WTC11 (cell line): ENCODE data around the gene NPY2R. TPM values are rescaled to one million over a fixed set of nuclear protein-coding genes. Genes with fewer than 3 reads are reported as not detected.

Source experiments
- ATAC-seq: fragments of 200-7000 bp; cut with Tn5 transposase; 2 replicates; pipeline ENCODE4 v1.10.0; 2021; ENCODE audit warnings: mild to moderate bottlenecking, moderate library complexity
- CTCF ChIA-PET: fragments of 300-600 bp; sonication (Branson Sonifier 250); formaldehyde crosslinking; loops from one replicate; lab custom pipeline; 2021; ENCODE audit warnings: antibody characterized with exemption; lab: Charles Lee
- POLR2A ChIA-PET: fragments of 350-600 bp; sonication (Branson Sonifier 250); formaldehyde crosslinking; loops from one replicate; lab custom pipeline; 2021; ENCODE audit warnings: antibody characterized with exemption; lab: Charles Lee
- DNase-seq: peaks from one replicate; pipeline ENCODE4 v3.0.0; 2021; ENCODE audit warnings: low spot score
- H3K27ac Mint-ChIP-seq: 2 replicates; pipeline ENCODE4 v1.8.0; 2021; ENCODE audit warnings: mixed read lengths
- H3K27me3 Mint-ChIP-seq: 2 replicates; pipeline ENCODE4 v1.8.0; 2021; ENCODE audit warnings: low read depth, mild to moderate bottlenecking, moderate library complexity, mixed read lengths
- H3K36me3 Mint-ChIP-seq: 2 replicates; pipeline ENCODE4 v1.8.0; 2021; ENCODE audit warnings: mixed read lengths
- H3K4me1 Mint-ChIP-seq: 2 replicates; pipeline ENCODE4 v1.8.0; 2022; ENCODE audit warnings: mixed read lengths
- H3K4me3 Mint-ChIP-seq: 2 replicates; pipeline ENCODE4 v1.8.0; 2021; ENCODE audit warnings: mild to moderate bottlenecking, moderate library complexity, mixed read lengths
- H3K9me3 Mint-ChIP-seq: 2 replicates; pipeline ENCODE4 v1.8.0; 2021; ENCODE audit warnings: mixed read lengths
- ATF1 ChIP-seq: sonication (generic); formaldehyde crosslinking; IDR thresholded peaks from 2 replicates; pipeline ENCODE4 v1.8.1; 2023; ENCODE audit warnings: mild to moderate bottlenecking, moderate library complexity, missing genetic modification reagents
- ATF6 ChIP-seq: sonication (generic); formaldehyde crosslinking; IDR thresholded peaks from 2 replicates; pipeline ENCODE4 v1.8.1; 2023; ENCODE audit warnings: mild to moderate bottlenecking, missing genetic modification reagents
- CBFB ChIP-seq: sonication (generic); formaldehyde crosslinking; IDR thresholded peaks from 2 replicates; pipeline ENCODE4 v1.8.1; 2022; ENCODE audit warnings: mild to moderate bottlenecking, low read depth, missing genetic modification reagents
- ESRRA ChIP-seq: sonication (generic); formaldehyde crosslinking; IDR thresholded peaks from 2 replicates; pipeline ENCODE4 v1.8.1; 2022; ENCODE audit warnings: mild to moderate bottlenecking, missing genetic modification reagents, borderline replicate concordance
- NR2C2 ChIP-seq: sonication (generic); formaldehyde crosslinking; IDR thresholded peaks from 2 replicates; pipeline ENCODE4 v1.8.0; 2022; ENCODE audit warnings: mild to moderate bottlenecking, missing genetic modification reagents
- NR3C1 ChIP-seq: sonication (generic); formaldehyde crosslinking; conservative IDR thresholded peaks from 2 replicates; pipeline ENCODE4 v1.8.1; 2023; ENCODE audit warnings: low read depth, mild to moderate bottlenecking, missing genetic modification reagents
- OVOL2 ChIP-seq: fragments of 250-450 bp; sonication (Bioruptor Pico); IDR thresholded peaks from 2 replicates; pipeline ENCODE4 v1.9.0; 2021; ENCODE audit warnings: mild to moderate bottlenecking, borderline replicate concordance
- RORB ChIP-seq: fragments of 250-450 bp; sonication (Bioruptor Pico); IDR thresholded peaks from 2 replicates; pipeline ENCODE4 v1.9.0; 2021; ENCODE audit warnings: mild to moderate bottlenecking
- TEAD4 ChIP-seq: sonication (generic); formaldehyde crosslinking; IDR thresholded peaks from 2 replicates; pipeline ENCODE4 v1.8.0; 2022; ENCODE audit warnings: mild to moderate bottlenecking, missing genetic modification reagents
- ZNF423 ChIP-seq: fragments of 250-450 bp; sonication (Bioruptor Pico); IDR thresholded peaks from 2 replicates; pipeline ENCODE4 v2.1.2; 2022; ENCODE audit warnings: mild to moderate bottlenecking, moderate library complexity
- ZNF512 ChIP-seq: sonication (generic); formaldehyde crosslinking; IDR thresholded peaks from 2 replicates; pipeline ENCODE4 v1.8.1; 2022; ENCODE audit warnings: missing genetic modification reagents, borderline replicate concordance
- ZNF532 ChIP-seq: fragments of 250-450 bp; sonication (Bioruptor Pico); IDR thresholded peaks from 2 replicates; pipeline ENCODE4 v1.9.0; 2021; ENCODE audit warnings: mild to moderate bottlenecking, borderline replicate concordance
- total RNA-seq: library from RNA; stranded (reverse); gene quantifications from 3 replicates; pipeline ENCODE4 v1.2.3, GENCODE V29; 2021
- TF ChIP-seq, protein P1 (sequence below): fragments of 200-600 bp; IDR thresholded peaks from 2 replicates; pipeline ENCODE4 v1.8.0; 2022; ENCODE audit warnings: antibody characterized with exemption
- TF ChIP-seq, protein P2 (sequence below): sonication (generic); formaldehyde crosslinking; IDR thresholded peaks from 2 replicates; pipeline ENCODE4 v1.8.0; 2023; ENCODE audit warnings: missing genetic modification reagents, mild to moderate bottlenecking, borderline replicate concordance
- TF ChIP-seq, protein P3 (sequence below): sonication (generic); formaldehyde crosslinking; IDR thresholded peaks from 2 replicates; pipeline ENCODE4 v1.8.1; 2023; ENCODE audit warnings: mild to moderate bottlenecking, missing genetic modification reagents, moderate library complexity
- TF ChIP-seq, protein P4 (sequence below): sonication (generic); formaldehyde crosslinking; IDR thresholded peaks from 2 replicates; pipeline ENCODE4 v1.8.1; 2023; ENCODE audit warnings: mild to moderate bottlenecking, missing genetic modification reagents, borderline replicate concordance

The NPY2R gene
- total RNA-seq, 1 experiment from 2014 or later: 0.48 TPM

DNA sequence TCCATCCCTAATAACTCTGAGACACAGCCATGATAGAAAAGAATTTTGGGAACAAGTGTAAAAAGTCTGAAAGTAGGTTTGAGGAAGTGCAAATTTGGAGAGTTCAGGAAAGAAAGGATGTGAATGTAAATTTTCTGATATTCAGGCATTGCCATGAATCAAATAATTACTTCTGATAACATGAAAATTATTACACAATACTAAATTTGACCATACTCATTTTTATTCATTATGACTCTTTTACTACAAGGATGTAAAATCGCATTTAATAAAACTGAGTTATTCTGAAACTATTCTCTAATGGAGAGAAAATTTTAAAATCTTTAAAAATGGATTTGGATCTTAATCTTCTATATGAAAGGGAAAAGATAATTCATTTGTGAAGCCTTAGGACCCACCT lies 33.8 kb upstream of the NPY2R start:
- no peak for TF ChIP-seq ZNF423 (CRISPR knock-in tag)
- no peak for TF ChIP-seq ATF1
- TF ChIP-seq, protein P1, sequence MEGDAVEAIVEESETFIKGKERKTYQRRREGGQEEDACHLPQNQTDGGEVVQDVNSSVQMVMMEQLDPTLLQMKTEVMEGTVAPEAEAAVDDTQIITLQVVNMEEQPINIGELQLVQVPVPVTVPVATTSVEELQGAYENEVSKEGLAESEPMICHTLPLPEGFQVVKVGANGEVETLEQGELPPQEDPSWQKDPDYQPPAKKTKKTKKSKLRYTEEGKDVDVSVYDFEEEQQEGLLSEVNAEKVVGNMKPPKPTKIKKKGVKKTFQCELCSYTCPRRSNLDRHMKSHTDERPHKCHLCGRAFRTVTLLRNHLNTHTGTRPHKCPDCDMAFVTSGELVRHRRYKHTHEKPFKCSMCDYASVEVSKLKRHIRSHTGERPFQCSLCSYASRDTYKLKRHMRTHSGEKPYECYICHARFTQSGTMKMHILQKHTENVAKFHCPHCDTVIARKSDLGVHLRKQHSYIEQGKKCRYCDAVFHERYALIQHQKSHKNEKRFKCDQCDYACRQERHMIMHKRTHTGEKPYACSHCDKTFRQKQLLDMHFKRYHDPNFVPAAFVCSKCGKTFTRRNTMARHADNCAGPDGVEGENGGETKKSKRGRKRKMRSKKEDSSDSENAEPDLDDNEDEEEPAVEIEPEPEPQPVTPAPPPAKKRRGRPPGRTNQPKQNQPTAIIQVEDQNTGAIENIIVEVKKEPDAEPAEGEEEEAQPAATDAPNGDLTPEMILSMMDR: no peak
- TF ChIP-seq ESRRA (CRISPR knock-in tag): no peak
- TF ChIP-seq ZNF532 (CRISPR knock-in tag): no peak
- no peak for TF ChIP-seq ATF6 (CRISPR knock-in tag)
- TF ChIP-seq, protein P2, sequence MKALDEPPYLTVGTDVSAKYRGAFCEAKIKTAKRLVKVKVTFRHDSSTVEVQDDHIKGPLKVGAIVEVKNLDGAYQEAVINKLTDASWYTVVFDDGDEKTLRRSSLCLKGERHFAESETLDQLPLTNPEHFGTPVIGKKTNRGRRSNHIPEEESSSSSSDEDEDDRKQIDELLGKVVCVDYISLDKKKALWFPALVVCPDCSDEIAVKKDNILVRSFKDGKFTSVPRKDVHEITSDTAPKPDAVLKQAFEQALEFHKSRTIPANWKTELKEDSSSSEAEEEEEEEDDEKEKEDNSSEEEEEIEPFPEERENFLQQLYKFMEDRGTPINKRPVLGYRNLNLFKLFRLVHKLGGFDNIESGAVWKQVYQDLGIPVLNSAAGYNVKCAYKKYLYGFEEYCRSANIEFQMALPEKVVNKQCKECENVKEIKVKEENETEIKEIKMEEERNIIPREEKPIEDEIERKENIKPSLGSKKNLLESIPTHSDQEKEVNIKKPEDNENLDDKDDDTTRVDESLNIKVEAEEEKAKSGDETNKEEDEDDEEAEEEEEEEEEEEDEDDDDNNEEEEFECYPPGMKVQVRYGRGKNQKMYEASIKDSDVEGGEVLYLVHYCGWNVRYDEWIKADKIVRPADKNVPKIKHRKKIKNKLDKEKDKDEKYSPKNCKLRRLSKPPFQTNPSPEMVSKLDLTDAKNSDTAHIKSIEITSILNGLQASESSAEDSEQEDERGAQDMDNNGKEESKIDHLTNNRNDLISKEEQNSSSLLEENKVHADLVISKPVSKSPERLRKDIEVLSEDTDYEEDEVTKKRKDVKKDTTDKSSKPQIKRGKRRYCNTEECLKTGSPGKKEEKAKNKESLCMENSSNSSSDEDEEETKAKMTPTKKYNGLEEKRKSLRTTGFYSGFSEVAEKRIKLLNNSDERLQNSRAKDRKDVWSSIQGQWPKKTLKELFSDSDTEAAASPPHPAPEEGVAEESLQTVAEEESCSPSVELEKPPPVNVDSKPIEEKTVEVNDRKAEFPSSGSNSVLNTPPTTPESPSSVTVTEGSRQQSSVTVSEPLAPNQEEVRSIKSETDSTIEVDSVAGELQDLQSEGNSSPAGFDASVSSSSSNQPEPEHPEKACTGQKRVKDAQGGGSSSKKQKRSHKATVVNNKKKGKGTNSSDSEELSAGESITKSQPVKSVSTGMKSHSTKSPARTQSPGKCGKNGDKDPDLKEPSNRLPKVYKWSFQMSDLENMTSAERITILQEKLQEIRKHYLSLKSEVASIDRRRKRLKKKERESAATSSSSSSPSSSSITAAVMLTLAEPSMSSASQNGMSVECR: no peak
- TF ChIP-seq, protein P3, sequence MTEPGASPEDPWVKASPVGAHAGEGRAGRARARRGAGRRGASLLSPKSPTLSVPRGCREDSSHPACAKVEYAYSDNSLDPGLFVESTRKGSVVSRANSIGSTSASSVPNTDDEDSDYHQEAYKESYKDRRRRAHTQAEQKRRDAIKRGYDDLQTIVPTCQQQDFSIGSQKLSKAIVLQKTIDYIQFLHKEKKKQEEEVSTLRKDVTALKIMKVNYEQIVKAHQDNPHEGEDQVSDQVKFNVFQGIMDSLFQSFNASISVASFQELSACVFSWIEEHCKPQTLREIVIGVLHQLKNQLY: no peak
- TF ChIP-seq OVOL2 (CRISPR knock-in tag): no peak
- no peak for TF ChIP-seq NR2C2
- no peak for TF ChIP-seq TEAD4 (CRISPR knock-in tag)
- TF ChIP-seq ZNF512 (CRISPR knock-in tag): no peak
- TF ChIP-seq, protein P4, sequence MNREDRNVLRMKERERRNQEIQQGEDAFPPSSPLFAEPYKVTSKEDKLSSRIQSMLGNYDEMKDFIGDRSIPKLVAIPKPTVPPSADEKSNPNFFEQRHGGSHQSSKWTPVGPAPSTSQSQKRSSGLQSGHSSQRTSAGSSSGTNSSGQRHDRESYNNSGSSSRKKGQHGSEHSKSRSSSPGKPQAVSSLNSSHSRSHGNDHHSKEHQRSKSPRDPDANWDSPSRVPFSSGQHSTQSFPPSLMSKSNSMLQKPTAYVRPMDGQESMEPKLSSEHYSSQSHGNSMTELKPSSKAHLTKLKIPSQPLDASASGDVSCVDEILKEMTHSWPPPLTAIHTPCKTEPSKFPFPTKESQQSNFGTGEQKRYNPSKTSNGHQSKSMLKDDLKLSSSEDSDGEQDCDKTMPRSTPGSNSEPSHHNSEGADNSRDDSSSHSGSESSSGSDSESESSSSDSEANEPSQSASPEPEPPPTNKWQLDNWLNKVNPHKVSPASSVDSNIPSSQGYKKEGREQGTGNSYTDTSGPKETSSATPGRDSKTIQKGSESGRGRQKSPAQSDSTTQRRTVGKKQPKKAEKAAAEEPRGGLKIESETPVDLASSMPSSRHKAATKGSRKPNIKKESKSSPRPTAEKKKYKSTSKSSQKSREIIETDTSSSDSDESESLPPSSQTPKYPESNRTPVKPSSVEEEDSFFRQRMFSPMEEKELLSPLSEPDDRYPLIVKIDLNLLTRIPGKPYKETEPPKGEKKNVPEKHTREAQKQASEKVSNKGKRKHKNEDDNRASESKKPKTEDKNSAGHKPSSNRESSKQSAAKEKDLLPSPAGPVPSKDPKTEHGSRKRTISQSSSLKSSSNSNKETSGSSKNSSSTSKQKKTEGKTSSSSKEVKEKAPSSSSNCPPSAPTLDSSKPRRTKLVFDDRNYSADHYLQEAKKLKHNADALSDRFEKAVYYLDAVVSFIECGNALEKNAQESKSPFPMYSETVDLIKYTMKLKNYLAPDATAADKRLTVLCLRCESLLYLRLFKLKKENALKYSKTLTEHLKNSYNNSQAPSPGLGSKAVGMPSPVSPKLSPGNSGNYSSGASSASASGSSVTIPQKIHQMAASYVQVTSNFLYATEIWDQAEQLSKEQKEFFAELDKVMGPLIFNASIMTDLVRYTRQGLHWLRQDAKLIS (CRISPR knock-in tag): no peak
- no peak for TF ChIP-seq CBFB (CRISPR knock-in tag)
- TF ChIP-seq RORB (CRISPR knock-in tag): no peak
- no peak for TF ChIP-seq NR3C1 (CRISPR knock-in tag)
- Mint-ChIP-seq H3K27me3 (no peaks in the 10 kb centered on the region), H3K36me3 (no peaks in the 10 kb centered on the region), H3K9me3 (no peaks in the 10 kb centered on the region), H3K4me3 (no peak overlapping the region), H3K27ac (no peak overlapping the region), H3K4me1 (no peaks in the 10 kb centered on the region)
- ATAC-seq: no peak
- ChIA-PET POLR2A (no interaction called here), CTCF (no interaction called here)
- no peak for DNase-seq
